HepG2 (cell line): Measurements from ENCODE around the gene BST1. TPM values are rescaled to one million over a fixed set of nuclear protein-coding genes. Genes with fewer than 3 reads are reported as not detected.

Experiments
- BRD4 ChIP-seq: sonication (generic); formaldehyde crosslinking; IDR thresholded peaks from 2 replicates; pipeline ENCODE4 v1.4.0; 2020; ENCODE audit warnings: missing genetic modification reagents
- CREB3 ChIP-seq: sonication (generic); formaldehyde crosslinking; IDR thresholded peaks from 2 replicates; pipeline ENCODE4 v1.5.0; 2020; ENCODE audit warnings: missing genetic modification reagents
- CREBL2 ChIP-seq: sonication (generic); formaldehyde crosslinking; IDR thresholded peaks from 2 replicates; pipeline ENCODE4 v1.8.1; 2023; ENCODE audit warnings: missing genetic modification reagents, mild to moderate bottlenecking, borderline replicate concordance
- EHMT2 ChIP-seq: fragments of 200-600 bp; sonication (generic); IDR thresholded peaks from 2 replicates; pipeline ENCODE4 v1.7.0; 2017; ENCODE audit warnings: antibody characterized with exemption, low read depth, low read length, borderline replicate concordance
- HOXA3 ChIP-seq: sonication (generic); formaldehyde crosslinking; IDR thresholded peaks from 2 replicates; pipeline ENCODE4 v1.5.0; 2020; ENCODE audit warnings: missing genetic modification reagents
- ISX ChIP-seq: sonication (generic); formaldehyde crosslinking; conservative IDR thresholded peaks from 2 replicates; pipeline ENCODE4 v1.5.0; 2020; ENCODE audit warnings: missing genetic modification reagents
- JARID2 ChIP-seq: sonication (generic); formaldehyde crosslinking; IDR thresholded peaks from 2 replicates; pipeline ENCODE4 v1.8.1; 2023; ENCODE audit warnings: missing genetic modification reagents, inconsistent platforms; ENCODE audit not compliant: insufficient replicate concordance
- KDM5A ChIP-seq: fragments of 200-600 bp; sonication (generic); IDR thresholded peaks from 2 replicates; pipeline ENCODE4 v1.7.0; 2018; ENCODE audit warnings: antibody characterized with exemption, mild to moderate bottlenecking, low read length, borderline replicate concordance
- MAF1 ChIP-seq: sonication (generic); formaldehyde crosslinking; IDR thresholded peaks from 2 replicates; pipeline ENCODE4 v1.5.0; 2020; ENCODE audit warnings: missing genetic modification reagents, borderline replicate concordance
- MAFG ChIP-seq: sonication (generic); formaldehyde crosslinking; IDR thresholded peaks from 2 replicates; pipeline ENCODE4 v1.5.1; 2020; ENCODE audit warnings: mild to moderate bottlenecking, missing genetic modification reagents
- MTA3 ChIP-seq: sonication (generic); formaldehyde crosslinking; IDR thresholded peaks from 2 replicates; pipeline ENCODE4 v1.4.0; 2020; ENCODE audit warnings: missing genetic modification reagents
- RBAK ChIP-seq: sonication (generic); formaldehyde crosslinking; IDR thresholded peaks from 2 replicates; pipeline ENCODE4 v1.5.1; 2020; ENCODE audit warnings: mild to moderate bottlenecking, missing genetic modification reagents
- RFXAP ChIP-seq: sonication (generic); formaldehyde crosslinking; IDR thresholded peaks from 2 replicates; pipeline ENCODE4 v1.4.0; 2020; ENCODE audit warnings: missing genetic modification reagents, borderline replicate concordance
- SKI ChIP-seq: fragments of 450-650 bp; IDR thresholded peaks from one replicate; pipeline ENCODE4 v1.6.1; 2018; ENCODE audit warnings: mild to moderate bottlenecking; ENCODE audit not compliant: partially characterized antibody
- SRSF9 ChIP-seq: fragments of 200-400 bp; formaldehyde crosslinking; IDR thresholded peaks from 2 replicates; pipeline ENCODE4 v1.6.1; 2018; ENCODE audit warnings: borderline replicate concordance, mild to moderate bottlenecking, low read depth, low read length; ENCODE audit not compliant: insufficient read depth, poor library complexity, severe bottlenecking
- TFDP2 ChIP-seq: sonication (generic); formaldehyde crosslinking; IDR thresholded peaks from 2 replicates; pipeline ENCODE4 v1.4.0; 2020; ENCODE audit warnings: missing genetic modification reagents
- THAP11 ChIP-seq: IDR thresholded peaks from 2 replicates; pipeline ENCODE4 v1.6.1; 2016; ENCODE audit warnings: missing biosample characterization, missing genetic modification reagents
- ZBTB21 ChIP-seq: sonication (generic); formaldehyde crosslinking; IDR thresholded peaks from 2 replicates; pipeline ENCODE4 v1.4.0; 2020; ENCODE audit warnings: missing genetic modification reagents
- ZBTB8A ChIP-seq: sonication (generic); formaldehyde crosslinking; IDR thresholded peaks from 2 replicates; pipeline ENCODE4 v1.4.0; 2020; ENCODE audit warnings: mild to moderate bottlenecking, low read depth, missing genetic modification reagents, borderline replicate concordance
- ZNF143 ChIP-seq: sonication (generic); formaldehyde crosslinking; IDR thresholded peaks from 2 replicates; pipeline ENCODE4 v1.4.0; 2020; ENCODE audit warnings: missing genetic modification reagents
- ZNF263 ChIP-seq: sonication (generic); formaldehyde crosslinking; IDR thresholded peaks from 2 replicates; pipeline ENCODE4 v1.4.0; 2020; ENCODE audit warnings: missing genetic modification reagents
- ZNF3 ChIP-seq: IDR thresholded peaks from 2 replicates; pipeline ENCODE4 v1.7.0; 2017; ENCODE audit warnings: inconsistent platforms
- ZNF549 ChIP-seq: sonication (generic); formaldehyde crosslinking; IDR thresholded peaks from 2 replicates; pipeline ENCODE4 v1.5.0; 2020; ENCODE audit warnings: missing genetic modification reagents
- ZSCAN31 ChIP-seq: sonication (generic); formaldehyde crosslinking; IDR thresholded peaks from 2 replicates; pipeline ENCODE4 v1.5.0; 2020; ENCODE audit warnings: low read depth, mild to moderate bottlenecking, missing genetic modification reagents
- polyA plus RNA-seq, 8 experiments: library from polyadenylated mRNA; depleted of rRNA in 3 of 8; stranded (reverse) in 7 of 8; unstranded in 1 of 8; fragments of >200 nt; fragmentation: Illumina TruSeq in 4 of 8; extraction: Trizol in 4 of 8; gene quantifications; 2 replicates each; pipeline versions ENCODE4 v1.2.1 to v1.2.3, GENCODE V29; 2011 to 2016; ENCODE audit warnings: low read depth in 4 of 8, missing spikeins in 1 of 8, mixed read lengths in 1 of 8; ENCODE audit not compliant: insufficient read depth in 1 of 8
- total RNA-seq, 5 experiments: library from RNA; depleted of rRNA; stranded (reverse); fragments of >200 nt; fragmentation: Illumina TruSeq; extraction: Trizol; gene quantifications; 2 replicates each; pipeline ENCODE4 v1.2.3, GENCODE V29; 2016; ENCODE audit warnings: low read depth in 1 of 5
- TF ChIP-seq, protein P1 (sequence below): sonication (generic); formaldehyde crosslinking; IDR thresholded peaks from 2 replicates; pipeline ENCODE4 v1.4.0; 2020; ENCODE audit warnings: missing genetic modification reagents

Gene BST1
- total and polyA plus RNA-seq, 2 of the 13 experiments (the other 11 are each of a cell fraction or from before 2014, with no cell fraction given), result 0.09 to 0.49 TPM

DNA sequence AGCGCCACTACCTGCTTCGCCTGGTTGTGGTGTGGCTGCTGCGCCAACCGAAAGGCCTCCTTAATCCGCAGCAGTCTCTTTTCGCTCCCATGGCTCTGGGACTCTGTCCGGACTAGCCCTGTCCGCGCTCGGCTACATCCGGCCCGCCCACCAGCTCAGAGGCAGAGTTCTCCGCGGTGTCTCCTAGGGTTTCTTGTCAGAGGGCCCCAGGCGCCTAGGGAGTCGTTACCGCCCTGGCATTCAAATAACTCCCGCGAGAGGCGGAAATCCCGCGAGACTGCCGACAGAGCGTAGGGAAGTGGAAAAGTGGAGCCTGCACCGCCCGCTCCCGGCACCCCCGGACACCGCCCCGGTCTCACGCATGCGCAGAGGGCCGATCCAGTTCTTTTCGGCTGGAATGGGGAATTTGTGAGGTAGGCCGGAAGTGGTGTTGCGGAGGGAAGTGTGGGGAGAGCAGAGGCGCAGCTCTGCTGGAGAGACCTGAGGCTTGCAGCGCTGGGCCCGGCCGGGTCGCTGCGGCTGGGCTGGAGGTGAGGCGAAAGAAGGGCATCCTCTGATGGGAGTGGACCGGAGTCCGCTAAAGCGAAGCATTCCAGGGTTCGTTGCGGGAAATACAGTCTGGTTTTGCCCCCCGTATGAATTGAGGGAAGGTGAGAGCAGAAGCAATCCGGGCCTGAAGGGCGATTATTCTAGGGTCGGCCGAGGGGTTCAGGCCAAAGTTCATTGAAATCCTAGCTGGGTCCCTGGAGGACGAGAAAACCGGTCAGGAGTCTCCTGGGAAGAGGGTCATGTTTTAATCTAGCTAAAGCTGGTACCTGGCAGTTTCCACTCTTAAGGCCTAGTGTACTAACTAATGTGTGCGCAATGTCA lies 21.3 kb upstream of the BST1 start, which contains the start of gene FAM200B (continued):
- TF ChIP-seq RBAK (CRISPR knock-in tag) (no peak; the same call in 1 of the 2 replicates), CREB3 (CRISPR knock-in tag) (no peak), THAP11 (CRISPR knock-in tag) (peak; percentile 74), ISX (CRISPR knock-in tag) (no peak), MTA3 (CRISPR knock-in tag) (no peak), CREBL2 (CRISPR knock-in tag) (0 out of 2 replicates have a peak, but pooled peaks have one; percentile 26), ZBTB21 (CRISPR knock-in tag) (no peak), KDM5A (peak; percentile 77; the same call in 1 of the 2 replicates), MAF1 (peak; percentile 75), SKI (no peak), ZNF549 (CRISPR knock-in tag) (no peak), BRD4 (CRISPR knock-in tag) (peak; percentile 71), ZNF143 (CRISPR knock-in tag) (peak; percentile 74), RFXAP (no peak), ZBTB8A (CRISPR knock-in tag) (no peak), ZSCAN31 (peak; percentile 82; the same call in 1 of the 2 replicates), TFDP2 (CRISPR knock-in tag) (peak; percentile 99), EHMT2 (no peak), JARID2 (CRISPR knock-in tag) (no peak), SRSF9 (no peak), HOXA3 (peak; percentile 77), ZNF3 (CRISPR knock-in tag) (no peak), ZNF263 (CRISPR knock-in tag) (no peak; the same call in 1 of the 2 replicates), MAFG (CRISPR knock-in tag) (no peak)
- TF ChIP-seq, protein P1, sequence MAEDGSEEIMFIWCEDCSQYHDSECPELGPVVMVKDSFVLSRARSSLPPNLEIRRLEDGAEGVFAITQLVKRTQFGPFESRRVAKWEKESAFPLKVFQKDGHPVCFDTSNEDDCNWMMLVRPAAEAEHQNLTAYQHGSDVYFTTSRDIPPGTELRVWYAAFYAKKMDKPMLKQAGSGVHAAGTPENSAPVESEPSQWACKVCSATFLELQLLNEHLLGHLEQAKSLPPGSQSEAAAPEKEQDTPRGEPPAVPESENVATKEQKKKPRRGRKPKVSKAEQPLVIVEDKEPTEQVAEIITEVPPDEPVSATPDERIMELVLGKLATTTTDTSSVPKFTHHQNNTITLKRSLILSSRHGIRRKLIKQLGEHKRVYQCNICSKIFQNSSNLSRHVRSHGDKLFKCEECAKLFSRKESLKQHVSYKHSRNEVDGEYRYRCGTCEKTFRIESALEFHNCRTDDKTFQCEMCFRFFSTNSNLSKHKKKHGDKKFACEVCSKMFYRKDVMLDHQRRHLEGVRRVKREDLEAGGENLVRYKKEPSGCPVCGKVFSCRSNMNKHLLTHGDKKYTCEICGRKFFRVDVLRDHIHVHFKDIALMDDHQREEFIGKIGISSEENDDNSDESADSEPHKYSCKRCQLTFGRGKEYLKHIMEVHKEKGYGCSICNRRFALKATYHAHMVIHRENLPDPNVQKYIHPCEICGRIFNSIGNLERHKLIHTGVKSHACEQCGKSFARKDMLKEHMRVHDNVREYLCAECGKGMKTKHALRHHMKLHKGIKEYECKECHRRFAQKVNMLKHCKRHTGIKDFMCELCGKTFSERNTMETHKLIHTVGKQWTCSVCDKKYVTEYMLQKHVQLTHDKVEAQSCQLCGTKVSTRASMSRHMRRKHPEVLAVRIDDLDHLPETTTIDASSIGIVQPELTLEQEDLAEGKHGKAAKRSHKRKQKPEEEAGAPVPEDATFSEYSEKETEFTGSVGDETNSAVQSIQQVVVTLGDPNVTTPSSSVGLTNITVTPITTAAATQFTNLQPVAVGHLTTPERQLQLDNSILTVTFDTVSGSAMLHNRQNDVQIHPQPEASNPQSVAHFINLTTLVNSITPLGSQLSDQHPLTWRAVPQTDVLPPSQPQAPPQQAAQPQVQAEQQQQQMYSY, result peak; percentile 86
